IMR-90 (cell line): ENCODE results near the gene UBL5. TPM values are rescaled to one million over a fixed set of nuclear protein-coding genes. Genes with fewer than 3 reads are reported as not detected.
A peak's percentile ranks its signal among the peaks of the same experiment; 100 is the strongest.

Experiments used
- ATAC-seq: fragments of 200-7000 bp; cut with Tn5 transposase; 2 replicates; pipeline ENCODE4 v1.9.1; 2020; ENCODE audit warnings: low read depth, mild to moderate bottlenecking, moderate library complexity
- BruUV-seq: library from RNA; stranded (reverse); fragments of 400-500 nt; replicated peaks from 2 replicates; lab custom pipeline; 2021; lab: Mats Ljungman, UMichigan
- CTCF ChIA-PET: fragments of 300-600 bp; formaldehyde crosslinking; extraction: SDS; loops from one replicate; lab custom pipeline; 2021; ENCODE audit warnings: antibody characterized with exemption; lab: Yijun Ruan, JAX
- POLR2A ChIA-PET: fragments of 300-600 bp; sonication (Branson Sonifier 250); formaldehyde crosslinking; loops from one replicate; lab custom pipeline; 2022; ENCODE audit warnings: antibody characterized with exemption; ENCODE audit not compliant: unreplicated experiment; lab: Charles Lee
- DNase-seq: peaks from one replicate; pipeline ENCODE4 v3.0.0; 2013
- H2AFZ ChIP-seq: replicated peaks from 2 replicates; pipeline ENCODE3; 2013; ENCODE audit warnings: low read length, mild to moderate bottlenecking; ENCODE audit not compliant: poor library complexity
- H2AK5ac ChIP-seq: 2 replicates; pipeline ENCODE4 v1.6.1; 2013; ENCODE audit warnings: low read depth, low read length, inconsistent platforms
- H2AK9ac ChIP-seq: replicated peaks from 2 replicates; pipeline ENCODE3; 2013; ENCODE audit warnings: mild to moderate bottlenecking, low read depth, low read length, moderate library complexity; ENCODE audit not compliant: poor library complexity
- H2BK120ac ChIP-seq: 2 replicates; pipeline ENCODE4 v1.6.1; 2013; ENCODE audit warnings: low read depth, low read length, inconsistent platforms
- H2BK15ac ChIP-seq: 3 replicates; pipeline ENCODE4 v1.6.1; 2013; ENCODE audit warnings: low read depth, low read length, inconsistent platforms
- H2BK20ac ChIP-seq: 2 replicates; pipeline ENCODE4 v1.6.1; 2013; ENCODE audit warnings: low read depth, mild to moderate bottlenecking, inconsistent platforms, low read length, moderate library complexity
- H2BK5ac ChIP-seq: 2 replicates; pipeline ENCODE4 v1.6.1; 2013; ENCODE audit warnings: mild to moderate bottlenecking, low read depth, low read length, inconsistent platforms; ENCODE audit not compliant: poor library complexity, severe bottlenecking
- H3K14ac ChIP-seq: replicated peaks from 2 replicates; pipeline ENCODE4 v1.6.1; 2013; ENCODE audit warnings: low read depth, low read length, inconsistent platforms
- H3K18ac ChIP-seq: 2 replicates; pipeline ENCODE4 v1.6.1; 2013; ENCODE audit warnings: low read depth, low read length, control low read depth
- H3K23ac ChIP-seq: 2 replicates; pipeline ENCODE4 v1.6.1; 2013; ENCODE audit warnings: low read depth, low read length, inconsistent platforms
- H3K27ac ChIP-seq: 2 replicates; pipeline ENCODE4 v1.5.1; 2013; ENCODE audit warnings: mild to moderate bottlenecking, control low read depth, low read length; ENCODE audit not compliant: insufficient read depth
- H3K27me3 ChIP-seq: 2 replicates; pipeline ENCODE4 v1.6.1; 2013; ENCODE audit warnings: low read length; ENCODE audit not compliant: control insufficient read depth, insufficient read depth
- H3K36me3 ChIP-seq: 2 replicates; pipeline ENCODE4 v1.6.1; 2013; ENCODE audit warnings: low read length, mixed read lengths; ENCODE audit not compliant: control insufficient read depth, insufficient read depth
- H3K4ac ChIP-seq: 2 replicates; pipeline ENCODE4 v1.6.1; 2013; ENCODE audit warnings: low read depth, low read length, inconsistent platforms
- H3K4me1 ChIP-seq: 2 replicates; pipeline ENCODE4 v1.6.1; 2013; ENCODE audit warnings: low read length, mixed read lengths; ENCODE audit not compliant: control insufficient read depth, insufficient read depth
- H3K4me2 ChIP-seq: 2 replicates; pipeline ENCODE4 v1.6.1; 2013; ENCODE audit warnings: low read depth, mild to moderate bottlenecking, control low read depth, low read length, moderate library complexity
- H3K4me3 ChIP-seq: 2 replicates; pipeline ENCODE4 v1.5.1; 2013; ENCODE audit warnings: low read depth, mild to moderate bottlenecking, control low read depth, low read length, moderate library complexity; ENCODE audit not compliant: insufficient read depth
- H3K56ac ChIP-seq: 2 replicates; pipeline ENCODE4 v1.6.1; 2013; ENCODE audit warnings: low read length, inconsistent platforms; ENCODE audit not compliant: insufficient read depth; ENCODE audit errors: extremely low read depth
- H3K79me1 ChIP-seq, 2 experiments: 2 replicates each; pipeline ENCODE4 v1.6.1; 2013; ENCODE audit warnings: low read length in 2 of 2, inconsistent platforms in 1 of 2, low read depth in 1 of 2
- H3K9ac ChIP-seq: 2 replicates; pipeline ENCODE4 v1.6.1; 2013; ENCODE audit warnings: low read depth, low read length, control low read depth
- H3K9me1 ChIP-seq: 2 replicates; pipeline ENCODE4 v1.6.1; 2013; ENCODE audit warnings: low read length, inconsistent platforms; ENCODE audit not compliant: insufficient read depth
- H3K9me3 ChIP-seq: 2 replicates; pipeline ENCODE4 v1.6.1; 2013; ENCODE audit warnings: low read length; ENCODE audit not compliant: control insufficient read depth, insufficient read depth
- H4K20me1 ChIP-seq: 2 replicates; pipeline ENCODE4 v1.6.1; 2013; ENCODE audit warnings: low read length, inconsistent platforms; ENCODE audit not compliant: insufficient read depth
- H4K5ac ChIP-seq: 2 replicates; pipeline ENCODE4 v1.6.1; 2013; ENCODE audit warnings: mild to moderate bottlenecking, low read depth, low read length, control low read depth
- H4K8ac ChIP-seq, 2 experiments: 2 replicates each; pipeline ENCODE4 v1.6.1; 2013; ENCODE audit warnings: low read depth in 2 of 2, low read length in 2 of 2, control low read depth in 1 of 2, inconsistent platforms in 1 of 2
- H4K91ac ChIP-seq: 2 replicates; pipeline ENCODE4 v1.6.1; 2013; ENCODE audit warnings: low read depth, low read length, inconsistent platforms; ENCODE audit not compliant: insufficient read depth
- CEBPB ChIP-seq: IDR thresholded peaks from 2 replicates; pipeline ENCODE4 v1.6.1; 2012; ENCODE audit warnings: low read depth, low read length, improper control_type of control experiment
- FOS ChIP-seq: fragments of 150-350 bp; IDR thresholded peaks from 2 replicates; pipeline ENCODE4 v1.6.1; 2016; ENCODE audit warnings: low read depth, low read length
- POLR2A ChIP-seq: IDR thresholded peaks from 2 replicates; pipeline ENCODE4 v1.6.1; 2012; ENCODE audit warnings: mild to moderate bottlenecking, low read depth, low read length
- RCOR1 ChIP-seq: IDR thresholded peaks from 2 replicates; pipeline ENCODE4 v1.6.1; 2012; ENCODE audit warnings: mild to moderate bottlenecking, low read length, improper control_type of control experiment; ENCODE audit not compliant: insufficient replicate concordance
- RFX5 ChIP-seq: IDR thresholded peaks from 2 replicates; pipeline ENCODE4 v1.8.0; 2012; ENCODE audit warnings: low read depth, mild to moderate bottlenecking, low read length, moderate library complexity
- SMC3 ChIP-seq: fragments of 150-350 bp; IDR thresholded peaks from 2 replicates; pipeline ENCODE4 v1.6.1; 2016; ENCODE audit warnings: low read depth, mild to moderate bottlenecking, antibody characterized with exemption, low read length, moderate library complexity
- USF2 ChIP-seq: fragments of 150-350 bp; IDR thresholded peaks from 2 replicates; pipeline ENCODE4 v1.6.1; 2017; ENCODE audit warnings: mild to moderate bottlenecking, antibody characterized with exemption, low read length, low read depth
- WGBS, 2 experiments: methylation state at CpG; one replicate each; pipeline versions ENCODE4 v1.1.5 to v1.1.7; 2013; ENCODE audit warnings: missing lambda C conversion rate in 2 of 2; ENCODE audit not compliant: insufficient read length in 1 of 2; ENCODE audit errors: extremely low coverage in 2 of 2; 5-methylcytosine and 5-hydroxymethylcytosine counted together
- dilution Hi-C: fragments of 300-500 bp; cut with HindIII; formaldehyde crosslinking; loops from one replicate; pipeline ENCODE4 v1.14.3; 2018; ENCODE audit warnings: low sequenced_read_pairs; ENCODE audit not compliant: unreplicated experiment
- in situ Hi-C: fragments of 300-500 bp; cut with MboI; formaldehyde crosslinking; loops from 3 replicates; pipeline ENCODE4 v1.14.3; 2019; ENCODE audit warnings: low sequenced_read_pairs, inconsistent platforms, mixed read lengths
- intact Hi-C: fragments of 100-400 bp; cut with micrococcal nuclease; formaldehyde crosslinking; loops from 2 replicates; pipeline ENCODE4 v1.10.0; 2022
- polyA plus RNA-seq, 3 experiments: library from polyadenylated mRNA; depleted of rRNA; stranded (reverse); fragments of >200 nt; gene quantifications; 2 replicates each; pipeline ENCODE4 v1.2.3, GENCODE V29; 2012; ENCODE audit warnings: low replicate concordance in 1 of 3
- total RNA-seq: library from RNA; depleted of rRNA; stranded (reverse); fragments of >200 nt; gene quantifications from 2 replicates; pipeline ENCODE4 v1.2.3, GENCODE V29; 2012
- TF ChIP-seq, protein P1 (sequence below): conservative IDR thresholded peaks from 2 replicates; pipeline ENCODE4 v1.5.1; 2012; ENCODE audit warnings: mild to moderate bottlenecking, low read depth, low read length, improper control_type of control experiment

UBL5 gene
- total and polyA plus RNA-seq, 2 of the 4 experiments (the other 2 are of a cell fraction): 434 to 1,091 TPM

GRCh38 chr19:9871626-9872338 is 44.1 kb downstream of the UBL5 start:
- DNase-seq (no peak), ATAC-seq (no peak)
- intact Hi-C loops: no loop called here
- H4K8ac ChIP-seq: no peak overlapping the region
- TF ChIP-seq USF2 (no peak), RCOR1 (no peak), POLR2A (no peak), RFX5 (no peak), SMC3 (no peak), CEBPB (no peak), FOS (no peak)
- TF ChIP-seq, protein P1, sequence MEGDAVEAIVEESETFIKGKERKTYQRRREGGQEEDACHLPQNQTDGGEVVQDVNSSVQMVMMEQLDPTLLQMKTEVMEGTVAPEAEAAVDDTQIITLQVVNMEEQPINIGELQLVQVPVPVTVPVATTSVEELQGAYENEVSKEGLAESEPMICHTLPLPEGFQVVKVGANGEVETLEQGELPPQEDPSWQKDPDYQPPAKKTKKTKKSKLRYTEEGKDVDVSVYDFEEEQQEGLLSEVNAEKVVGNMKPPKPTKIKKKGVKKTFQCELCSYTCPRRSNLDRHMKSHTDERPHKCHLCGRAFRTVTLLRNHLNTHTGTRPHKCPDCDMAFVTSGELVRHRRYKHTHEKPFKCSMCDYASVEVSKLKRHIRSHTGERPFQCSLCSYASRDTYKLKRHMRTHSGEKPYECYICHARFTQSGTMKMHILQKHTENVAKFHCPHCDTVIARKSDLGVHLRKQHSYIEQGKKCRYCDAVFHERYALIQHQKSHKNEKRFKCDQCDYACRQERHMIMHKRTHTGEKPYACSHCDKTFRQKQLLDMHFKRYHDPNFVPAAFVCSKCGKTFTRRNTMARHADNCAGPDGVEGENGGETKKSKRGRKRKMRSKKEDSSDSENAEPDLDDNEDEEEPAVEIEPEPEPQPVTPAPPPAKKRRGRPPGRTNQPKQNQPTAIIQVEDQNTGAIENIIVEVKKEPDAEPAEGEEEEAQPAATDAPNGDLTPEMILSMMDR: no peak
- H3K9me3 ChIP-seq: no peaks in the 10 kb centered on the region
- H4K5ac ChIP-seq: no peak overlapping the region
- H3K79me1 ChIP-seq: no peaks in the 10 kb centered on the region
- no TSS peak for BruUV-seq
- no peak overlapping the region for H2BK5ac ChIP-seq
- no peaks in the 10 kb centered on the region for H3K36me3 ChIP-seq
- no peaks in the 10 kb centered on the region for H4K20me1 ChIP-seq
- H3K4me2 ChIP-seq: no peak overlapping the region
- H3K14ac ChIP-seq: no peak overlapping the region
- H3K9ac ChIP-seq: no peak overlapping the region
- in situ Hi-C loops: loop anchor here (5.0 kb wide), 1 partner anchor 41 kb away; no protein-coding TSS in a partner anchor
- no peak overlapping the region for H2AK5ac ChIP-seq
- no peak overlapping the region for H2AK9ac ChIP-seq
- H3K4me3 ChIP-seq: no peak overlapping the region
- H4K91ac ChIP-seq: no peak overlapping the region
- no peak overlapping the region for H2BK15ac ChIP-seq
- H2AFZ ChIP-seq: peak overlapping the region; percentile 8
- H3K4ac ChIP-seq: no peak overlapping the region
- ChIA-PET POLR2A (interaction anchor here (0.6 kb wide), 1 partner anchor 228 kb away, joined by 5 read pairs; no protein-coding TSS in a partner anchor), CTCF (no interaction called here)
- dilution Hi-C loops: no loop called here
- no peak overlapping the region for H2BK120ac ChIP-seq
- no peak overlapping the region for H3K56ac ChIP-seq
- no peak overlapping the region for H3K23ac ChIP-seq
- no peak overlapping the region for H3K27ac ChIP-seq
- H3K4me1 ChIP-seq: no peaks in the 10 kb centered on the region
- H2BK20ac ChIP-seq: no peak overlapping the region
- whole genome bisulfite sequencing, 2 experiments: 71% methylated on average over 5 of the region's 16 CpGs; no CpG with 5 or more reads in 1 of the 2 experiments
- no peak overlapping the region for H3K18ac ChIP-seq
- no peaks in the 10 kb centered on the region for H3K9me1 ChIP-seq
- H3K27me3 ChIP-seq: no peaks in the 10 kb centered on the region; the same call in 1 of the 2 replicates
